ENCODE data around the gene LETMD1.

Gene LETMD1

DNA sequence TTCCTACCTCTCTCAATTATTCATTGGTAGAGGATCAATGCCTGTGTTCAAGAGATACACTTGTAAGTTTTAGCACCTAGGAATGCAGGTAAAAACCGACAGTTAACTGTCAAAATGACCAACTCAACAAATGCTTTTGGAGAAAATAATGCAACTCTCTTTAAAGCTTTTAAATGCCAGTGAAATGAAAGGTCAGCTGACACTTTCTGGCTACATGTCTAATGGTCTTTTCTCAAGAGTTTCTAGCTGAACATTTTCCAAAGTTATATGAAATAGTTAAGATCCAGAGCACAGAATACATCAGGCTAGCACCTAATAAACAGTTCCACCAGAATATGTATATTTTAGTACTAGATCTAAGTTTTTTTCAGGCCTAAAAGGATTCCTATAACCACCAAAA is 33.3 kb downstream of the LETMD1 start:
- DNase-seq, result no peak
- Histone ChIP-seq H3K9me3 (ENCODE audit: severe bottlenecking) (no peaks in the 10 kb centered on the region), H3K36me3 (peaks cover 8% of the 10 kb centered on the region), H3K4me3 (ENCODE audit: low read depth, low read length) (no peak overlapping the region), H3K27me3 (ENCODE audit: insufficient read depth, low read depth, severe bottlenecking) (no peaks in the 10 kb centered on the region), H3K27ac (no peak overlapping the region)
- TF ChIP-seq, protein P1, sequence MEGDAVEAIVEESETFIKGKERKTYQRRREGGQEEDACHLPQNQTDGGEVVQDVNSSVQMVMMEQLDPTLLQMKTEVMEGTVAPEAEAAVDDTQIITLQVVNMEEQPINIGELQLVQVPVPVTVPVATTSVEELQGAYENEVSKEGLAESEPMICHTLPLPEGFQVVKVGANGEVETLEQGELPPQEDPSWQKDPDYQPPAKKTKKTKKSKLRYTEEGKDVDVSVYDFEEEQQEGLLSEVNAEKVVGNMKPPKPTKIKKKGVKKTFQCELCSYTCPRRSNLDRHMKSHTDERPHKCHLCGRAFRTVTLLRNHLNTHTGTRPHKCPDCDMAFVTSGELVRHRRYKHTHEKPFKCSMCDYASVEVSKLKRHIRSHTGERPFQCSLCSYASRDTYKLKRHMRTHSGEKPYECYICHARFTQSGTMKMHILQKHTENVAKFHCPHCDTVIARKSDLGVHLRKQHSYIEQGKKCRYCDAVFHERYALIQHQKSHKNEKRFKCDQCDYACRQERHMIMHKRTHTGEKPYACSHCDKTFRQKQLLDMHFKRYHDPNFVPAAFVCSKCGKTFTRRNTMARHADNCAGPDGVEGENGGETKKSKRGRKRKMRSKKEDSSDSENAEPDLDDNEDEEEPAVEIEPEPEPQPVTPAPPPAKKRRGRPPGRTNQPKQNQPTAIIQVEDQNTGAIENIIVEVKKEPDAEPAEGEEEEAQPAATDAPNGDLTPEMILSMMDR (IDR thresholded peaks at IDR 0.05; ENCODE audit: low read depth, low read length), result no peak

DNA sequence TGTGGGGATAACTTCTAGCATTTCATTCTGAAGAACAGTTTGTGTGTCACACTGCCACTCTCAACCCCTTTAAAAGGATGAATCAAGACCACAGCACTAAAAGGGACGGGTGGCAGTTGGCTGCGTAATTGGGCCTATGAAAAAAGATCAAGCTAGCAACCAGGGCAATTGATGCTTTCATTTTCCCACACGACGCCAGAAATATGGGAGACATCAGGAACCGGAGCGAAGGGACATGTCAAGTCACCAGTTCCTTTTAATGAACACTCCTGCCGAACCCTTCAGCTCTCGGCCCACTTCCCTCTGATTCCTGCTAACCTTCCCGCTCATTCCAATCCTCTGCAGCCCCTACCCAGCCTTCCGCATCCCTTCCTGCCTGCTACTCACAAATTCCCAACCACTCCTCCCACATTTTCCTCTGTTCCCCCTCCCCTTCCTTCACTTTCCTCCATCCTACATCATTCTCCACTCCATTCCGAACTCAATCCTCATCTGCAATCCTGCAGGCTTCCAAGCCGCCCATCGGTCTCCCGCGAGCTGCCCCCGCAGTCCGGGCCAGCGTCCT is 34.5 kb downstream of the LETMD1 start:
- H3K27ac ChIP-seq, result peak overlapping the region; percentile 89
- TF ChIP-seq, protein P1 (IDR thresholded peaks at IDR 0.05; ENCODE audit: low read depth, low read length), result no peak
- no peaks in the 10 kb centered on the region for H3K27me3 ChIP-seq (ENCODE audit: insufficient read depth, low read depth, severe bottlenecking)
- H3K4me3 ChIP-seq (ENCODE audit: low read depth, low read length), result peak overlapping the region; percentile 75
- peaks cover 8% of the 10 kb centered on the region for H3K36me3 ChIP-seq
- no peaks in the 10 kb centered on the region for H3K9me3 ChIP-seq (ENCODE audit: severe bottlenecking)
- DNase-seq, result peak; percentile 30

DNA sequence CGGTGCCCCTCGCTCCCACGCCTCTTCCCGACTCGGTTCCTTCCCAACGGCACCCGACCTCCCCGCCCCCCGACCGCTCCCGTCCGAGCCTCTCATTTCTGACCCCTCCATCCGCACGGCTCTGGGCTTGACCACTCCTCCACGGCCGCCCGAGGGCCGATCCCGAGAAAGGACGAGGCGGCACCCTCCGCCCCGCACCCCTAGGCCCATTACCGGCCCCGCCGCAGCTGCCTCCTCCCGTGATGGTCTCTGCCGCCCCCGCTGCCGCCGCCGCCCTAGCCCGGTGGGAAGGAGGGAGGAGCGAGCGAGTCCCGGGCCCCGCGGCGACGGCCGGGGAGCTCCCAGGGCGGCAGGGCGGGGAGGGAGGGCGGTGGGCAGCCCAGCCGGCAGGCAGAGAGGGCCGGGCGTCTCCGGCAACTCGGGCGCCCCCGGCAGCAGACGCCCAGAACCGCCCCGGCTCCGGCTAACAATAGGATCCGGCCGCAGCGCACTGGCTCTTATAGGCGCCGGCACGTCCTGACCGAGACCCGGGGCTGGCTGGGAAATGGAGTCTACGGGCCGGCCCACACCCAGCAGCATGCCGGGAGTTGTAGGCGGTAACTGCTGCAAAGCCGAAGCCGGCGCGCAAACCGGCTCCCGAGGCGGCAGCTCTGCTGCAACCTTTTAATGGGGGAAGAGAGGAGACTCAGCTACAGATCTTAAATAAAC is 35.2 kb downstream of the LETMD1 start, which contains the start of gene CSRNP2:
Gene CSRNP2, minus strand, starts transcription at position 471 of the 708 bp plus-strand sequence. CDS start 7,035 bp downstream, outside the sequence.
- TF ChIP-seq, protein P1 (IDR thresholded peaks at IDR 0.05; ENCODE audit: low read depth, low read length), result peak; percentile 15; the same call in 1 of the 2 replicates
- Histone ChIP-seq H3K4me3 (ENCODE audit: low read depth, low read length) (peak within 1 kb of the TSS; percentile 75), H3K9me3 (ENCODE audit: severe bottlenecking) (no peaks in the 10 kb centered on the region), H3K36me3 (peaks cover 8% of the 10 kb centered on the region), H3K27ac (peak within 1 kb of the TSS; percentile 89), H3K27me3 (ENCODE audit: insufficient read depth, low read depth, severe bottlenecking) (no peaks in the 10 kb centered on the region)
- DNase-seq, result peak; percentile 98

DNA sequence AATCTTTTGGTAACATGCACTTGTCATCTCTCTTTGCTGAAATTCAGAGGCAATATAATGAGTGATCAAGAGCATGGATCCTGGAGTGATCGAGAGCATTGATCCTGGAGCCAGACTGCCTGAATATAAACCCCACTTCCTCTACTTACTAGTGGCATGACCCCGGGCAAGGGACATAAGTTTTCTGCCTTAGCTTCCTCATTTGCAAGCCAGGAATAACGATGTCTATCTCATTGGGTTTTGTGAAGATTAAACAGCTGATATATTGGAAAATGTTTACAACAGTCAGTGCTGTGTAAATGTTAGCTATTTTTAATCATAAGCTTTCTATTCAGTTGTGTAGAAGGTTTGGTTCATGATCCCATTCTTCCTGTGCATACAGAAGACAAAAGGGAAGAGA is 37.6 kb downstream of the LETMD1 start:
- Histone ChIP-seq H3K36me3 (peaks cover 2% of the 10 kb centered on the region; the same call in 1 of the 2 replicates), H3K4me3 (ENCODE audit: low read depth, low read length) (no peak overlapping the region), H3K9me3 (ENCODE audit: severe bottlenecking) (no peaks in the 10 kb centered on the region), H3K27me3 (ENCODE audit: insufficient read depth, low read depth, severe bottlenecking) (no peaks in the 10 kb centered on the region), H3K27ac (no peak overlapping the region)
- no peak for DNase-seq
- TF ChIP-seq, protein P1 (IDR thresholded peaks at IDR 0.05; ENCODE audit: low read depth, low read length), result no peak

DNA sequence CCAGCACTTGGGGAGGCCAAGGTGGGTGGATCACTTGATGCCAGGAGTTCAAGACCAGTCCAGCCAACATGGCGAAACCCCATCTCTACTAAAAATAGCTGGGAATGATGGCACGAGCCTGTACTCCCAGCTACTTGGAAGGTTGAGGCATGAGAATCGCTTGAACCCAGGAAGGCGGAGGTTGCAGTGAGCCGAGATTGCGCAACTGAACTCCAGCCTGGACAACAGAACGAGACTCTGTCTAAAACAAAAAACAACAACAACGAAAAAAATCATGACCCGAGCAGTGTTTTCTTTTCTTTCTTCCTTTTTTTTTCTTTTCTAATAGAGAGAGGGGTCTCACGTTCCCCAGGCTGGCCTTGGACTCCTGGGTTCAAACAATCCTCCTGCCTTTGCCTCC is 38.8 kb downstream of the LETMD1 start:
- no peaks in the 10 kb centered on the region for H3K9me3 ChIP-seq (ENCODE audit: severe bottlenecking)
- H3K27me3 ChIP-seq (ENCODE audit: insufficient read depth, low read depth, severe bottlenecking), result no peaks in the 10 kb centered on the region
- DNase-seq, result no peak
- H3K36me3 ChIP-seq, result no peaks in the 10 kb centered on the region; the same call in 1 of the 2 replicates
- H3K27ac ChIP-seq, result no peak overlapping the region
- TF ChIP-seq, protein P1 (IDR thresholded peaks at IDR 0.05; ENCODE audit: low read depth, low read length), result no peak
- no peak overlapping the region for H3K4me3 ChIP-seq (ENCODE audit: low read depth, low read length)

Data from WERI-Rb-1 (cell line).